Esophagus muscularis mucosa (tissue), 4 donors: ENCODE measurements around the gene C11orf24.

Source experiments
- EP300 ChIP-seq: sonication (generic); formaldehyde crosslinking; IDR thresholded peaks from one replicate; pipeline ENCODE4 v1.6.1; 2017; ENCODE audit warnings: antibody characterized with exemption
- POLR2A ChIP-seq: fragments of 450-650 bp; IDR thresholded peaks from one replicate; pipeline ENCODE4 v1.6.1; 2017; ENCODE audit warnings: antibody characterized with exemption, moderate library complexity, mild to moderate bottlenecking, low read depth
- TF ChIP-seq, protein P1 (sequence below), 3 experiments: fragments of 200-600 bp in 2 of 3; fragments of 450-650 bp in 1 of 3; sonication (generic) in 2 of 3; IDR thresholded peaks; one replicate each; pipeline ENCODE4 v1.5.1; 2017 to 2019; ENCODE audit warnings: antibody characterized with exemption in 3 of 3, mild to moderate bottlenecking in 2 of 3, moderate library complexity in 1 of 3

DNA sequence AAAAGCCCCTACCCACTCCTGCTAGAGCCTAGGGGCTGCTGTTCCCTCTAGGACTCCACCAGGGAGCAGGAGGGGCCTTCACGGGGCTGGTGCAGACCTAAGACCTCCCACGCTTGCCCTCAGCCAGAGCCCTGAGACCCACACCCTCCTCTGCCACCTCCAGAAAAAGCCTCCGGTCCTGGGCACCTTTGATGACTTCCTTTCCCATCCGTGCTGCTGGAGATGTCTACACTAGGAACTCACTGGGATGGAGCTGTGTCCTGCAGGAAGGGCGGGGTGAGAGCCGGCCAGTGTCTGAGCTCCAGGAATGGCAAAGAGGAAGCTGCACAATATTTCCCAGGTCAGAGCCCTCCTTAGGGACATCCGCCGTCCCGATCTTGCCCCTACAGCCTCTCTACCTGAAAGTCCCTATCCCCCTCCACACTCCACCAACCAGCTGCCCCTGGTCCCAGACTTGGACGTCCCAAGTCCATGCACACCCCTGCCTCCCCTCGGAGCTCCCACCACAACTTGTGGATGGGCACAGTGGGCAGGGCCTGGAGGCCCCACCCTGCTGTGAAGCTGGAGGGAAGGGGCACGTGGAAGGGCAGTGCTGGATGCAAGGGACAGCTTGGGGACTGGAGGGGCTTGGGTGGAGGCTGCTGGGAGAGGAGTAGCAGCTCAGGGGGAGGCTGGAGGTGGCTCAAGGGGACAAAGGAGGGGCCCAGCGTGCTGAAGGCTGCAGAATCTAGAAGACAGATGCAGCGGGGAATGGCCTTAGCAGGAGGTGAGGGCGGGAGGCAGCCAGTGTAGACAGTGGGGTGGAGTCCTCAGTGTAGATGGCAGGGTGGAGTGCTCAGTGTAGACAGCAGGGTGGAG lies 27.1 kb upstream of the C11orf24 start:
- TF ChIP-seq, protein P1, sequence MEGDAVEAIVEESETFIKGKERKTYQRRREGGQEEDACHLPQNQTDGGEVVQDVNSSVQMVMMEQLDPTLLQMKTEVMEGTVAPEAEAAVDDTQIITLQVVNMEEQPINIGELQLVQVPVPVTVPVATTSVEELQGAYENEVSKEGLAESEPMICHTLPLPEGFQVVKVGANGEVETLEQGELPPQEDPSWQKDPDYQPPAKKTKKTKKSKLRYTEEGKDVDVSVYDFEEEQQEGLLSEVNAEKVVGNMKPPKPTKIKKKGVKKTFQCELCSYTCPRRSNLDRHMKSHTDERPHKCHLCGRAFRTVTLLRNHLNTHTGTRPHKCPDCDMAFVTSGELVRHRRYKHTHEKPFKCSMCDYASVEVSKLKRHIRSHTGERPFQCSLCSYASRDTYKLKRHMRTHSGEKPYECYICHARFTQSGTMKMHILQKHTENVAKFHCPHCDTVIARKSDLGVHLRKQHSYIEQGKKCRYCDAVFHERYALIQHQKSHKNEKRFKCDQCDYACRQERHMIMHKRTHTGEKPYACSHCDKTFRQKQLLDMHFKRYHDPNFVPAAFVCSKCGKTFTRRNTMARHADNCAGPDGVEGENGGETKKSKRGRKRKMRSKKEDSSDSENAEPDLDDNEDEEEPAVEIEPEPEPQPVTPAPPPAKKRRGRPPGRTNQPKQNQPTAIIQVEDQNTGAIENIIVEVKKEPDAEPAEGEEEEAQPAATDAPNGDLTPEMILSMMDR (IDR thresholded peaks at IDR 0.05) = no peak
- no peak for TF ChIP-seq POLR2A
- TF ChIP-seq EP300 = no peak
